ENCODE results near the gene CD1E. TPM values are rescaled to one million over a fixed set of nuclear protein-coding genes. Genes with fewer than 3 reads are reported as not detected.

Gene CD1E
- total RNA-seq (2022), result not detected in 2 replicates
- Bru-seq, nascent RNA, result not detected
- not detected for BruChase-seq, experiment 1, labeled RNA remaining after a 6-hour chase
- percentile 13 among the genes with signal in this experiment for BruChase-seq, experiment 2, labeled RNA remaining after a 2-hour chase
- long read RNA-seq, result 0 reads

DNA sequence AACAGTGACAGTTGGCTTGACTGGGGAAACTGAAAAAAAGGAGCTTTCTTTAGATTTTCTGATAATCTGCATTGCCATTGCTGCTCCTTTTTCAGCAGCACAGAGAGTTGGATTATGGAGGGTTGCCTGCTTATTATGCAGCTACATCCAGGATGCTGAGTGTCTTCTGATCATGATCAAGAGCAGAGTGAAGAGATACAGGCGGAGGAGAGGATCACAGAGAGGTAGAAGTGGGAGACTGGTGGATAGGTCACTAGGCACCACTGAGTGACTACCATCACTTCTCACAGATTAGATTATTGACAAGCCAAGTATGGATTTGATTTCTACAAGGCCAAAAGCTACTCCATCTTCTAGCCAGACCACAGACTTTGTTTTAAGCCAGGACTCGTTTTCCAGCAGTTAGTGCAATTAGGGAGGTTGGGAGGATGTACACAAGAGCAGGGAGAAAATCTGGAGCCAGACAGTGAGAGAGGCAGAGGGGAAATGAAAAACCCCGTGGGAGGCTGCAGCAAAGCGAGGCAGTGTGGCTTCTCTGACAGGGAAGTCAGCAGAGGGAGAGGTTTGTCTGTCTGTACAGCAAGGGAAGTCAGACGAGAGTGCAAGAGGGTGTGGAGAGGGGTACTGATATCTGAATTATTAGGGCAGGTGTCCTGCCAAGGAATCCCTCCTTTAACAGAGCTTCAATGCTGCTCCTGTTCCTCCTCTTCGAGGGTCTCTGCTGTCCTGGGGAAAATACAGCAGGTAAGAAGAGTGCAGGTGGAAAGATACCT is at the start of gene CD1E:
TSS of gene CD1E (plus strand) at position 592 of the 773 bp plus-strand sequence. CDS start at position 687, 95 bp downstream.
- H3K4me1 Mint-ChIP-seq (ENCODE audit: insufficient read depth, unreplicated experiment), result no peaks in the 10 kb centered on the region
- POLR2A ChIA-PET, result no interaction called here
- H3K27ac Mint-ChIP-seq (ENCODE audit: low read depth, unreplicated experiment), result no peak within 1 kb of the TSS

DNA sequence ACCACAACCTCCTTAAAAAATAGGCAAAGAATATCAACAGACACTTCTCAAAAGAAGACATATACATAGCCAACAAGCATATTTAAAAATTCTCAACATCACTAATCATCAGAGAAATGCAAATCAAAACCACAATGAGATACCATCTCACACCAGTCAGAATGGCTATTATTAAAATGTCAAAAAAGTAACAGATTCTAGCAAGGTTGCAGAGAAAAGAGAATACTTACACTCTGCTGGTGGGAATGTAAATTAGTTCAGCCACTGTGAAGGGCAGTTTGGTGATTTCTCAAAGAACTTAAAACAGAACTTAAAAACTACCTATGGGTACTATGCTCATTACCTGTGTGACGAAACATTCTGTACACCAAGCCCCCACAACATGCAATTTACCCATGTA is 43.1 kb upstream of the CD1E start:
- no peak overlapping the region for H3K27ac Mint-ChIP-seq (ENCODE audit: low read depth, unreplicated experiment)
- no peaks in the 10 kb centered on the region for H3K4me1 Mint-ChIP-seq (ENCODE audit: insufficient read depth, unreplicated experiment)
- DNase-seq (ENCODE audit: unreplicated experiment), result no peak
- BruUV-seq (replicated peaks), result no TSS peak
- ChIA-PET CTCF (no interaction called here), POLR2A (no interaction called here)
- H3K9me3 Mint-ChIP-seq (ENCODE audit: unreplicated experiment), result peaks cover 19% of the 10 kb centered on the region
- H3K27me3 Mint-ChIP-seq (ENCODE audit: insufficient read depth, unreplicated experiment), result peaks cover 14% of the 10 kb centered on the region
- no peaks in the 10 kb centered on the region for H3K36me3 Mint-ChIP-seq (ENCODE audit: insufficient read depth, unreplicated experiment)
- no peak overlapping the region for H3K4me3 Mint-ChIP-seq (ENCODE audit: unreplicated experiment)
- TF ChIP-seq, protein P1, sequence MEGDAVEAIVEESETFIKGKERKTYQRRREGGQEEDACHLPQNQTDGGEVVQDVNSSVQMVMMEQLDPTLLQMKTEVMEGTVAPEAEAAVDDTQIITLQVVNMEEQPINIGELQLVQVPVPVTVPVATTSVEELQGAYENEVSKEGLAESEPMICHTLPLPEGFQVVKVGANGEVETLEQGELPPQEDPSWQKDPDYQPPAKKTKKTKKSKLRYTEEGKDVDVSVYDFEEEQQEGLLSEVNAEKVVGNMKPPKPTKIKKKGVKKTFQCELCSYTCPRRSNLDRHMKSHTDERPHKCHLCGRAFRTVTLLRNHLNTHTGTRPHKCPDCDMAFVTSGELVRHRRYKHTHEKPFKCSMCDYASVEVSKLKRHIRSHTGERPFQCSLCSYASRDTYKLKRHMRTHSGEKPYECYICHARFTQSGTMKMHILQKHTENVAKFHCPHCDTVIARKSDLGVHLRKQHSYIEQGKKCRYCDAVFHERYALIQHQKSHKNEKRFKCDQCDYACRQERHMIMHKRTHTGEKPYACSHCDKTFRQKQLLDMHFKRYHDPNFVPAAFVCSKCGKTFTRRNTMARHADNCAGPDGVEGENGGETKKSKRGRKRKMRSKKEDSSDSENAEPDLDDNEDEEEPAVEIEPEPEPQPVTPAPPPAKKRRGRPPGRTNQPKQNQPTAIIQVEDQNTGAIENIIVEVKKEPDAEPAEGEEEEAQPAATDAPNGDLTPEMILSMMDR (IDR thresholded peaks at IDR 0.05; ENCODE audit: unreplicated experiment), result no peak
- intact Hi-C loops (cut with micrococcal nuclease), result no loop called here

More for the DNA sequence above, at the start of gene CD1E:
- CTCF ChIA-PET, result interaction anchor here (0.5 to 1.8 kb wide), 7 partner anchors 9 to 844 kb away, joined by 3 to 5 read pairs (median 3); no protein-coding TSS in a partner anchor
- no TSS peak for BruUV-seq (replicated peaks)
- Mint-ChIP-seq H3K36me3 (ENCODE audit: insufficient read depth, unreplicated experiment) (no peaks in the 10 kb centered on the region), H3K9me3 (ENCODE audit: unreplicated experiment) (no peaks in the 10 kb centered on the region), H3K4me3 (ENCODE audit: unreplicated experiment) (no peak within 1 kb of the TSS), H3K27me3 (ENCODE audit: insufficient read depth, unreplicated experiment) (peaks cover 47% of the 10 kb centered on the region)
- no peak for DNase-seq (ENCODE audit: unreplicated experiment)
- TF ChIP-seq, protein P1 (IDR thresholded peaks at IDR 0.05; ENCODE audit: unreplicated experiment), result no peak
- intact Hi-C loops (cut with micrococcal nuclease), result no loop called here

DNA sequence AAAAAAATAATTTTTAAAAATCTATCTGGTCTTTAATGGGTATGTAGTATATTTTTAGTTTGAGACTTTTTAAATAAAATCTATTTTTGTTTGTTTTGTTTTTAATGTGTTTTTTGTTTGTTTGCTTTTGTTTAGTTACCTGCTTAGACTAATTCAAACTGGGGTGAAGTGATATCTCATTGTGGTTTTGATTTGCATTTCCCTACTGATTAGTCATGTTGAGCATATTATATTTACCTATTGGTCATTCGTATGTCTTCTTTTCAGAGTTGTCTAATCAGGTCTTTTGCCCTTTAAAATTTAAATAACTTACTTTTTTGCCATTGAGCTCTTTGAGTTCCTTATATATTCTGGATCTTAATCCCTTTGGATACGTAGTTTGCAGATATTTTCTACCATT is 42.6 kb upstream of the CD1E start:
- Mint-ChIP-seq H3K4me1 (ENCODE audit: insufficient read depth, unreplicated experiment) (no peaks in the 10 kb centered on the region), H3K36me3 (ENCODE audit: insufficient read depth, unreplicated experiment) (no peaks in the 10 kb centered on the region), H3K27me3 (ENCODE audit: insufficient read depth, unreplicated experiment) (peaks cover 13% of the 10 kb centered on the region), H3K4me3 (ENCODE audit: unreplicated experiment) (no peak overlapping the region), H3K27ac (ENCODE audit: low read depth, unreplicated experiment) (no peak overlapping the region), H3K9me3 (ENCODE audit: unreplicated experiment) (peaks cover 19% of the 10 kb centered on the region)
- intact Hi-C loops (cut with micrococcal nuclease), result no loop called here
- BruUV-seq (replicated peaks), result no TSS peak
- DNase-seq (ENCODE audit: unreplicated experiment), result no peak
- ChIA-PET POLR2A (no interaction called here), CTCF (interaction anchor here (0.5 to 0.6 kb wide), 2 partner anchors 124 to 195 kb away, joined by 3 to 4 read pairs; no protein-coding TSS in a partner anchor)
- TF ChIP-seq, protein P1 (IDR thresholded peaks at IDR 0.05; ENCODE audit: unreplicated experiment), result no peak

DNA sequence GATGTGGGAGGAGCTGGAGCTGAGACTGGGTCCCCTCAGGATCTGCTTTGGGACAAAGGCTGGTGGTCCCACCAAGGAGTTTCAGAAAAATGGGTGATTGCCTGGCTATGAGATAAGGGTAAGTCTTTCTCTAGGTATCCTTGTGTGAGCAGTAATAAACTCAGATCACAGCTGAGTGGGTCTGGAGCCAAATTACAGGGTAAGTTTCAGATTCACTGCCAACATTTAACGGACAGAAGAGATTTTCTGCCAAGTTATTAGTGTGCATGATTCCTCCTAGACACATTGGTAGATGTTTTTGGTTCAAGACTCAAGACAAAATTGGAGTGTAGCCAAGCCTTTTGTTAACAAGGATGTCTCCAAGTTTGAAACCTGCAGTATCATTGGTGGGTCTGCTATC is 29.8 kb upstream of the CD1E start:
- intact Hi-C loops (cut with micrococcal nuclease), result no loop called here
- CTCF ChIA-PET, result no interaction called here
- Mint-ChIP-seq H3K4me1 (ENCODE audit: insufficient read depth, unreplicated experiment) (no peaks in the 10 kb centered on the region), H3K27ac (ENCODE audit: low read depth, unreplicated experiment) (no peak overlapping the region), H3K27me3 (ENCODE audit: insufficient read depth, unreplicated experiment) (peaks cover 28% of the 10 kb centered on the region), H3K4me3 (ENCODE audit: unreplicated experiment) (no peak overlapping the region), H3K9me3 (ENCODE audit: unreplicated experiment) (no peaks in the 10 kb centered on the region), H3K36me3 (ENCODE audit: insufficient read depth, unreplicated experiment) (no peaks in the 10 kb centered on the region)
- no TSS peak for BruUV-seq (replicated peaks)
- POLR2A ChIA-PET, result no interaction called here
- TF ChIP-seq, protein P1 (IDR thresholded peaks at IDR 0.05; ENCODE audit: unreplicated experiment), result no peak
- DNase-seq (ENCODE audit: unreplicated experiment), result no peak
